Frontal cortex (tissue), 4 donors: ENCODE results near the gene CD36. TPM values are rescaled to one million over a fixed set of nuclear protein-coding genes. Genes with fewer than 3 reads are reported as not detected.
A peak's percentile ranks its signal among the peaks of the same experiment; 100 is the strongest.

Experiments
- DNase-seq, 2 donors: peaks; one replicate each; pipeline ENCODE4 v3.0.0; 2012; ENCODE audit warnings: low spot score in 2 of 2
- FAIRE-seq: peaks from 2 replicates; lab custom pipeline; 2012; peaks lifted over from hg19 to GRCh38; lab: Jason Lieb, UNC
- total RNA-seq: library from RNA; depleted of rRNA; stranded (reverse); fragments of >200 nt; gene quantifications from one replicate; pipeline ENCODE4 v1.2.3, GENCODE V29; 2014
- donor health status: control.
- donor health status: control.
- donor health status: control.

Gene CD36
- total RNA-seq, 1 donor from 2014 or later = 22.0 TPM

- no peak for DNase-seq
- no peak for FAIRE-seq
Observed at GRCh38 chr7:80681272-80681885, 42.9 kb downstream of the CD36 start.

DNA sequence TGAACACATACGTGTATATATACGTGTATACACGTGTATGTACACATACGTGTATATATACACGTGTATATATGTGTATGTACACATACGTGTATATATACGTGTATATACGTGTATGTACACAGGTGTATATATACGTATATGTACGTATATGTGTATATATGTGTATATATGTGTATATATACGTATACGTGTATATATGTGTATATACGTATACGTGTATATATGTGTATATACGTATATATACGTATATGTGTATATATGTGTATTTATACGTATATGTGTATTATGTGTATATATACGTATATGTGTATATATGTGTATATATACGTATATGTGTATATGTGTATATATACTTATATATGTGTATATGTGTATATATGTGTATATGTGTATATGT lies 44.3 kb downstream of the CD36 start:
- DNase-seq (no peak), FAIRE-seq (no peak)

- DNase-seq = no peak
- FAIRE-seq = no peak
Observed at GRCh38 chr7:80686576-80686975, 48.1 kb downstream of the CD36 start.

- FAIRE-seq (peak; percentile 95), DNase-seq (peak in 1 of 2 donors; percentile 4)
Observed at GRCh38 chr7:80699045-80699638, 60.7 kb downstream of the CD36 start.

DNA sequence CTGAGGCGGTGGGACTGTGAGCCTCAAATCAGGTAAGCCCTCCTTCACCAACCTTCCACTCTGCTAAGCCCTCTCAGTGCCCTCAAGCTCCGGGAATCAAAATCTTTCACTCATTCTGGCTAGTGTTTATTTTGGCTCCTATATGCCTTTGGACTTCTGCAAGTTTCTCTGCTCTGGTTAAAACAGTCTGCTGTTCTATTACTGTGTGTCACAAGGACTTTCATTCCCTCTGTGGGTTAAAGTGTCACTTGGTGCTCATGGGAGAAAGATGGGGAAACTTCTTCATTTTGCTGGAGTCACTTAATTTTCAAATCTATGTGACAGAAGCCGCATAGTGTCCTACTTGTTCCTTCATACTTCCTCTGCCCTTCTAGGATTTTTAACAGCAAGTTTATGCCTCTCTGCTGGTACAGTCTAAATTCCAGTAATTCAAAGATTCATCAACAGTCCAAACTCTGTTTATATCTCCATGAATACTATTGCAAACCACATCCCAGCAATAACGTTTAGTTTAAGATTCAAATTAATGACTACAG lies 61.3 kb downstream of the CD36 start:
- DNase-seq = no peak

GRCh38 chr7:80703272-80703671 lies 64.8 kb downstream of the CD36 start:
- DNase-seq = no peak

More for the DNA sequence above, 61.3 kb downstream of the CD36 start:
- FAIRE-seq = no peak

DNA sequence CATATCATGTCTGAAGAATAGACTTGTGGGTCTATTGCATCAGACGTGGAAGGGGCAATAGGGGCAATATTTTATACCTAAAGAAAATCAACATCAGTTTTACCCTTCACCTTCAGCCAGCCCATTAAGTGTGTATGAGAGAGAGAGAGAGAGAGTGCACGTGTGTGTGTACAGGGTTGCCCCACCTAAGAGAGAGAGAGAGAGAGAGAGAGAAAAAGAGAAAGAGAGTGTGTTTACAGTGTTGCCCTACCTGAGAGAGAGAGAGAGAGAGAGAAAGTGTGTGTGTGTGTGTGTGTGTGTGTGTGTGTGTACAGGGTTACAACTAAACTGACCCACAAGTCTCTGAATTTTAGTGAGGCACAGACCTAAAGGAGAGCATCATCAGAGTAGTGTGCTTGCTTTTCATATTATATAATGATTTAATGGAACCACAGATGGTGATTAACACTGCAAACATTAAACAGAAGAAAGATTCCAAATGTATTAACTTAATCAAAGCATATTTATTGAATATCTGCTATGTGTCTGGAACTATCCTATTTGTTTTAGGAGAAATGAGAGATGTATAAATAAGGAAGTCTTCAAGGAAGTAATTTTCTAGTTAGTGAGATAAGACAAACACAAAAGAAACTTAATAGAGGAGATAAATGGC lies 66.8 kb downstream of the CD36 start:
- no peak for DNase-seq
- FAIRE-seq = no peak

More at GRCh38 chr7:80703272-80703671, 64.8 kb downstream of the CD36 start:
- no peak for FAIRE-seq

DNA sequence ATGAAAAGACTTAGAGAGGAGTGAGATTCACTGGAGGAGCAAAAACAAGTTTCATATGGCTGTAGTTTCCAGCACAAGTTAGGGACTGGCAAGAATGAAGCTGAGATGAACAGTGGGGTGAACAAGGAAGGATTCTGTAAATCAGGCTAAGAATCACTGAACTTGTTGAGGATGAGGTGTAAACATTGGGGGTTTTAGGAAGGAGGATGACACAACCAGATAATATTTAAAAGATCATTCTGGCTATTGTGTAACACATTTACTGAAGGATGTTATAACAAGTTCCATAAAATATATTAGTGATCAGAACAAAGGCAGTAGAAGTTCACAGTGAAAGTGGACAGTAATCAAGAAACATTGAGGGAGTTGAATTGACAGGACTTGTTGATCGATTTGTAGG lies 68.9 kb downstream of the CD36 start:
- FAIRE-seq (no peak), DNase-seq (no peak)

DNA sequence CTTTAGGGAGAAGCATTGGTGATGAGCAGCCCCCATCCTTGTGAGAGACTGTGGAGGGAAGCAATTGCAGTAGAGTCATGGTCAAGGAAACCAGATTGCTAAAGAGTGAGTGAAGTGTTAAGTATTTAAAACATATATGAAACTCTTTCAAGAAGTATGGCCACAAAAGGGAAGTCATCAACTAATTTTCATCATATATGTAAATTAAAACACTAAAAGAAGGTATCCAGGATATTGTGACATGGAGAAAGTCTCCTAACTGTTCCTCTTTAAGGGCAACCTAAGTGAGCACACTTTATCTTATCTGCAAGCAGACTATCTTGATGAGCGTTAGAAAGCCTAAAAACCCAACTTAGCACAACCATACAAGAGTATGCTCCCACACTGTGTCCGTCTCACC lies 69.7 kb downstream of the CD36 start:
- FAIRE-seq (no peak), DNase-seq (no peak)

- DNase-seq (no peak), FAIRE-seq (no peak)
Observed at GRCh38 chr7:80711531-80711930, 73.1 kb downstream of the CD36 start.

DNA sequence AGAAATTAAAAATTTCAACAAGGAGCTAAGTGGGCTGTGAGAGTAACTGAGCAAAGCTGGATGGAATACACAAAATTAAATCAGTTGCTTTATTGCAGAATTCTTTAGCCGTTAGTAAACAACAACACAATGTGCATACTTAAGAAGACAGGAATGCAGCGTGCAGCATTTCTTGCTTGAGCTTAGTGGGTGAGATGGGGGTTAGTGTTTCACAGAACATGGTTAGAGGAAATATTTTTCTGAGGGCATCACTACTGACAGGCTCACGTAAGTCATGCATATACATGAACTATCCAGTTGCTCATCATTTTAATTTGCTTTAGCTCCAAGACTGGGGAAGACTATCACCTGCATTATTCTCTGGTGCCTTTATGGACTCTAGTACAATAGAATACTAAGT lies 80.8 kb downstream of the CD36 start:
- DNase-seq (no peak), FAIRE-seq (no peak)

GRCh38 chr7:80720146-80720545 lies 81.7 kb downstream of the CD36 start:
- no peak for FAIRE-seq
- DNase-seq = no peak

DNA sequence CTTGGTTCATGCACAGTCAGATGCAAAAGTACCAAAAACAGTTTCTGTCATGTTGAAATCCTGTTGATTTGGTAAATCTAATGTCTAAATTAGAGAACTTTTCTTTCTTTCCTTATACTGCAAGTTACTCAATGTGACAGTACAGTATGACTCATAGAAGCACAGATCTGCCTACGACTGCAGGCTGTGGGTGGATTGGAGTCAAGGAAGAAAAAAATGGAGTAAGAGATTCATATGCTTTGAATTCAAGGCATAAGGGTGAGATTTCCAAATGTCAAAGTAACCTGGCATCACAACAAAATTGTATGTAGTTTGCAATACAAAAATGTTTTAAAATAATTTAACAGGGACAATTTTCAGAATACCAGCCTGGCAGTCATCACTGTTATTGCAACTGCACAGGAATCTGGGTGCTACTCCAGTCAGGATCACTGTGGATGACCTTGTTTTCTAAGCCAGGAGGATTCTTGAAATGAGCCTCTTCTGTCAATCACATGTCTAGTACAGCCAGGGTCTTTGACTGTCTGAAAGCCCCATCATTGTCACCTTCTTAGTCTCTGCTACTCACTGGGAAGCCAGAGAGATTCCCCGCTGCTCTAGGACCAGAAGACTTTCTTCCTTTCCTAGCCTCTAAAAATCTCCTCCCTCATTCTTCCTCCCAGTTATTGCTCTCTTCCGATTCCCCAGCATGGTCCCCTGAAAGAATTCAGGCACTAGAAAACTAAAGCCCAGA lies 83.6 kb downstream of the CD36 start:
- FAIRE-seq = no peak
- DNase-seq = peak in 1 of 2 donors; percentile 13

- DNase-seq (no peak), FAIRE-seq (no peak)
Observed at GRCh38 chr7:80722616-80723195, 84.3 kb downstream of the CD36 start.

DNA sequence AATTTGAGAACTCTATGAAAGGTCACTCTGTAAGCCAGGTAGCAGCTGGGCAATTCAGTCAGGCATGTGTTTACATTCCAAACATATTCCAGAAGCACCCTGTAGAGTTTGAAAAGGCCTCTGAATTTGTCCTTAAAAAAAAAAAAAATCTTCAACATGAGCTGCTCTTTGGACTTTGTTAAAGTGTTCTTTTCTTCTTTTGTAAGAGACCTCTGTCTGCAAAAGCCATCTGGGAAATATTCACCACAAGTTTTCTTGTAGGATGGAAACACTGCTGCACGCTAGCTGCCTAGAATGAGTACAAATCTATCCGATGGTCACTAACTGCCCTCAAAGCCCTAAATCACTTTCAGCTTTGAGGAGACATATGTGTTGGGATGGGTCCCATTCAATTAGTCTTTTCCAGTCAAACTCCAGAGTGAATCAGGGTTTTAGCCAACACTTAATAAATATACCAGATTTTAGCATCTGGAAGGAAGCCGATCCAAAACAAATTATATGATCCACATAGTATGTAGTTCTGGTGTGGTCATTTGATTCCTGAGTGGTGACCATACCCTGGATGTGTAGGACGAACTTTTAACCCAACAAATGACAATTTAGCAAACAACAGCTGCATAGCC lies 85.9 kb downstream of the CD36 start:
- no peak for FAIRE-seq
- DNase-seq = no peak

- FAIRE-seq (no peak), DNase-seq (no peak)
Observed at GRCh38 chr7:80725181-80725611, 86.8 kb downstream of the CD36 start.
